HG03196 (cell line): Measurements from ENCODE around the gene SPART.

ENCODE experiments used
- ATAC-seq: cut with Tn5 transposase; IDR thresholded peaks from one replicate; pipeline ENCODE4 v1.9.1; 2021; ENCODE audit not compliant: unreplicated experiment

The SPART gene

GRCh38 chr13:36346222-36347083, at the start of gene SPART:
TSS of gene SPART (minus strand) at chr13:36346394. CDS start at chr13:36335830, 10,564 bp downstream.
- ATAC-seq = peak; percentile 92

- ATAC-seq = no peak
Measured at GRCh38 chr13:36395280-36395679, 49.1 kb upstream of the SPART start.

- no peak for ATAC-seq
Measured at GRCh38 chr13:36385489-36385888, 39.3 kb upstream of the SPART start.

GRCh38 chr13:36382030-36382429, 35.8 kb upstream of the SPART start:
- no peak for ATAC-seq

GRCh38 chr13:36377826-36378468, 31.8 kb upstream of the SPART start:
- no peak for ATAC-seq

GRCh38 chr13:36374063-36374462, 27.9 kb upstream of the SPART start:
- no peak for ATAC-seq

GRCh38 chr13:36371185-36371584, 25.0 kb upstream of the SPART start:
- ATAC-seq = no peak

- no peak for ATAC-seq
Measured at GRCh38 chr13:36370108-36370429, 23.9 kb upstream of the SPART start.

GRCh38 chr13:36369268-36370107, 23.3 kb upstream of the SPART start:
- ATAC-seq = no peak

GRCh38 chr13:36366031-36366430, 19.8 kb upstream of the SPART start:
- no peak for ATAC-seq

- ATAC-seq = no peak
Measured at GRCh38 chr13:36363366-36363863, 17.2 kb upstream of the SPART start.

- ATAC-seq = peak; percentile 60
Measured at GRCh38 chr13:36362914-36363313, 16.7 kb upstream of the SPART start.

GRCh38 chr13:36362251-36362650, 16.1 kb upstream of the SPART start:
- no peak for ATAC-seq

GRCh38 chr13:36360903-36361302, 14.7 kb upstream of the SPART start:
- no peak for ATAC-seq

GRCh38 chr13:36359301-36359950, 13.2 kb upstream of the SPART start:
- no peak for ATAC-seq

GRCh38 chr13:36358175-36358718, 12.1 kb upstream of the SPART start:
- no peak for ATAC-seq

- ATAC-seq = no peak
Measured at GRCh38 chr13:36357692-36358091, 11.5 kb upstream of the SPART start.

- ATAC-seq = no peak
Measured at GRCh38 chr13:36357231-36357630, 11.0 kb upstream of the SPART start.

- no peak for ATAC-seq
Measured at GRCh38 chr13:36356058-36356457, 9.9 kb upstream of the SPART start.

- no peak for ATAC-seq
Measured at GRCh38 chr13:36355632-36356031, 9.4 kb upstream of the SPART start.
